Panc1 (cell line): ENCODE measurements around the gene HEMGN. TPM values are rescaled to one million over a fixed set of nuclear protein-coding genes. Genes with fewer than 3 reads are reported as not detected.

Source experiments
- ATAC-seq: fragments of 200-7000 bp; cut with Tn5 transposase; 2 replicates; pipeline ENCODE4 v1.9.1; 2020; ENCODE audit warnings: mild to moderate bottlenecking, moderate library complexity
- BruUV-seq: library from RNA; stranded (reverse); fragments of 400-500 nt; replicated peaks from 2 replicates; lab custom pipeline; 2021; lab: Mats Ljungman, UMichigan
- CTCF ChIA-PET: fragments of 300-600 bp; sonication (Branson Sonifier 250); formaldehyde crosslinking; loops from one replicate; lab custom pipeline; 2022; ENCODE audit warnings: antibody characterized with exemption; lab: Charles Lee
- POLR2A ChIA-PET: fragments of 300-600 bp; sonication (Branson Sonifier 250); formaldehyde crosslinking; loops from one replicate; lab custom pipeline; 2022; ENCODE audit warnings: antibody characterized with exemption; lab: Charles Lee
- DNase-seq: peaks from one replicate; pipeline ENCODE4 v3.0.0-alpha.2; 2010; ENCODE audit warnings: low read depth, low spot score
- H3K27ac ChIP-seq: 2 replicates; pipeline ENCODE4 v1.5.1; 2011; ENCODE audit warnings: mild to moderate bottlenecking, low read length, inconsistent platforms
- H3K27me3 ChIP-seq: fragments of 200-500 bp; sonication (Bioruptor generic); 2 replicates; pipeline ENCODE4 v1.6.0; 2014; ENCODE audit warnings: low read length, inconsistent platforms; ENCODE audit not compliant: control insufficient read depth, insufficient read depth
- H3K36me3 ChIP-seq: fragments of 200-500 bp; sonication (Bioruptor generic); 2 replicates; pipeline ENCODE4 v1.5.1; 2014; ENCODE audit warnings: inconsistent platforms, mild to moderate bottlenecking, low read length, moderate library complexity; ENCODE audit not compliant: control insufficient read depth, insufficient read depth
- H3K4me1 ChIP-seq: 2 replicates; pipeline ENCODE4 v1.5.1; 2011; ENCODE audit warnings: inconsistent platforms, mild to moderate bottlenecking, low read length, moderate library complexity; ENCODE audit not compliant: control insufficient read depth, insufficient read depth
- H3K4me3 ChIP-seq, 2 experiments: 2 replicates each; pipeline ENCODE4 v1.5.1; 2011 to 2012; ENCODE audit warnings: low read depth in 2 of 2, low read length in 2 of 2, mild to moderate bottlenecking in 2 of 2, inconsistent platforms in 1 of 2, moderate library complexity in 1 of 2
- H3K9me3 ChIP-seq: fragments of 200-500 bp; sonication (Bioruptor generic); 2 replicates; pipeline ENCODE4 v1.5.1; 2014; ENCODE audit warnings: low read depth, mild to moderate bottlenecking, inconsistent platforms, low read length, moderate library complexity; ENCODE audit not compliant: control insufficient read depth, insufficient read depth
- POLR2AphosphoS5 ChIP-seq: IDR thresholded peaks from 2 replicates; pipeline ENCODE4 v1.6.1; 2012; ENCODE audit warnings: mild to moderate bottlenecking, low read depth, low read length, moderate library complexity
- SIN3A ChIP-seq: IDR thresholded peaks from 2 replicates; pipeline ENCODE4 v1.6.1; 2012; ENCODE audit warnings: low read depth, mild to moderate bottlenecking, low read length, moderate library complexity, borderline replicate concordance; ENCODE audit not compliant: insufficient read depth
- TCF7L2 ChIP-seq: IDR thresholded peaks from 2 replicates; pipeline ENCODE4 v1.6.1; 2011; ENCODE audit warnings: mild to moderate bottlenecking, low read depth, low read length, inconsistent platforms
- in situ Hi-C: cut with HindIII; loops from 2 replicates; pipeline ENCODE4 v1.10.0; 2016; ENCODE audit warnings: low sequenced_read_pairs, low pct_unique_long_range_greater_than_20kb
- intact Hi-C: fragments of 100-400 bp; cut with micrococcal nuclease; formaldehyde crosslinking; loops from one replicate; pipeline ENCODE4 v1.10.0; 2022; ENCODE audit not compliant: unreplicated experiment
- total RNA-seq: library from RNA; stranded (reverse); gene quantifications from one replicate; pipeline ENCODE4 v1.2.1, GENCODE V29; 2021; ENCODE audit not compliant: unreplicated experiment
- TF ChIP-seq, protein P1 (sequence below), 2 experiments: IDR thresholded peaks; 2 replicates each; pipeline ENCODE4 v1.6.1; 2011 to 2012; ENCODE audit warnings: low read depth in 2 of 2, control low read depth in 1 of 2, low read length in 1 of 2, mild to moderate bottlenecking in 1 of 2, moderate library complexity in 1 of 2; ENCODE audit not compliant: insufficient read depth in 1 of 2
- TF ChIP-seq, protein P2 (sequence below): fragments of 450-650 bp; IDR thresholded peaks from 2 replicates; pipeline ENCODE4 v1.5.1; 2017; ENCODE audit warnings: mild to moderate bottlenecking

The HEMGN gene
- total RNA-seq, 1 experiment from 2014 or later, result not detected

DNA sequence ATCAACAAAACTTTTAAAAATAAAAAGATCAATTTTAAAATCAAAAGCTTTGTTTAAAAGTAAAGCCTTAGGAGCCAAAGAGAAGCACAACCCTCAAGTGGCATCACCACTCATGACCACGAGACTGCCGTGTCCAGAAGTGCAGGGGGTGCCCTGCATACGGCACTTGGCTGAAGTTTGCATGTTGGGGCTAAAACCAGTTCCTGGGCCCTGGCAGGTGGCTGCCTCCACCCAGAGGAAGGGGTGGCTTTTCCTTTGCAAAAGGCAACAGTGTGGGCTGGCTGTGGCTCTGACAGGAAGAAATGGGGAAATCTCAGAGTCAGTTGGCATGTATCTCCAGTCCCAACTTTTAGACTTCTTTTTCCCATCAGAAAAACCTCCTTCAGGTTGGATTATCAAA is 30.9 kb downstream of the HEMGN start:
- intact Hi-C loops (no loop called here), in situ Hi-C loops (no loop called here)
- TF ChIP-seq, protein P1, sequence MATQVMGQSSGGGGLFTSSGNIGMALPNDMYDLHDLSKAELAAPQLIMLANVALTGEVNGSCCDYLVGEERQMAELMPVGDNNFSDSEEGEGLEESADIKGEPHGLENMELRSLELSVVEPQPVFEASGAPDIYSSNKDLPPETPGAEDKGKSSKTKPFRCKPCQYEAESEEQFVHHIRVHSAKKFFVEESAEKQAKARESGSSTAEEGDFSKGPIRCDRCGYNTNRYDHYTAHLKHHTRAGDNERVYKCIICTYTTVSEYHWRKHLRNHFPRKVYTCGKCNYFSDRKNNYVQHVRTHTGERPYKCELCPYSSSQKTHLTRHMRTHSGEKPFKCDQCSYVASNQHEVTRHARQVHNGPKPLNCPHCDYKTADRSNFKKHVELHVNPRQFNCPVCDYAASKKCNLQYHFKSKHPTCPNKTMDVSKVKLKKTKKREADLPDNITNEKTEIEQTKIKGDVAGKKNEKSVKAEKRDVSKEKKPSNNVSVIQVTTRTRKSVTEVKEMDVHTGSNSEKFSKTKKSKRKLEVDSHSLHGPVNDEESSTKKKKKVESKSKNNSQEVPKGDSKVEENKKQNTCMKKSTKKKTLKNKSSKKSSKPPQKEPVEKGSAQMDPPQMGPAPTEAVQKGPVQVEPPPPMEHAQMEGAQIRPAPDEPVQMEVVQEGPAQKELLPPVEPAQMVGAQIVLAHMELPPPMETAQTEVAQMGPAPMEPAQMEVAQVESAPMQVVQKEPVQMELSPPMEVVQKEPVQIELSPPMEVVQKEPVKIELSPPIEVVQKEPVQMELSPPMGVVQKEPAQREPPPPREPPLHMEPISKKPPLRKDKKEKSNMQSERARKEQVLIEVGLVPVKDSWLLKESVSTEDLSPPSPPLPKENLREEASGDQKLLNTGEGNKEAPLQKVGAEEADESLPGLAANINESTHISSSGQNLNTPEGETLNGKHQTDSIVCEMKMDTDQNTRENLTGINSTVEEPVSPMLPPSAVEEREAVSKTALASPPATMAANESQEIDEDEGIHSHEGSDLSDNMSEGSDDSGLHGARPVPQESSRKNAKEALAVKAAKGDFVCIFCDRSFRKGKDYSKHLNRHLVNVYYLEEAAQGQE (IDR thresholded peaks at IDR 0.05; ENCODE audit: insufficient read depth in 1 of 2, low read depth in 2 of 2, low read length in 1 of 2), result no peak
- TF ChIP-seq, protein P2, sequence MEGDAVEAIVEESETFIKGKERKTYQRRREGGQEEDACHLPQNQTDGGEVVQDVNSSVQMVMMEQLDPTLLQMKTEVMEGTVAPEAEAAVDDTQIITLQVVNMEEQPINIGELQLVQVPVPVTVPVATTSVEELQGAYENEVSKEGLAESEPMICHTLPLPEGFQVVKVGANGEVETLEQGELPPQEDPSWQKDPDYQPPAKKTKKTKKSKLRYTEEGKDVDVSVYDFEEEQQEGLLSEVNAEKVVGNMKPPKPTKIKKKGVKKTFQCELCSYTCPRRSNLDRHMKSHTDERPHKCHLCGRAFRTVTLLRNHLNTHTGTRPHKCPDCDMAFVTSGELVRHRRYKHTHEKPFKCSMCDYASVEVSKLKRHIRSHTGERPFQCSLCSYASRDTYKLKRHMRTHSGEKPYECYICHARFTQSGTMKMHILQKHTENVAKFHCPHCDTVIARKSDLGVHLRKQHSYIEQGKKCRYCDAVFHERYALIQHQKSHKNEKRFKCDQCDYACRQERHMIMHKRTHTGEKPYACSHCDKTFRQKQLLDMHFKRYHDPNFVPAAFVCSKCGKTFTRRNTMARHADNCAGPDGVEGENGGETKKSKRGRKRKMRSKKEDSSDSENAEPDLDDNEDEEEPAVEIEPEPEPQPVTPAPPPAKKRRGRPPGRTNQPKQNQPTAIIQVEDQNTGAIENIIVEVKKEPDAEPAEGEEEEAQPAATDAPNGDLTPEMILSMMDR, result no peak
- no peak for TF ChIP-seq TCF7L2
- no peak for TF ChIP-seq SIN3A
- no peak for TF ChIP-seq POLR2AphosphoS5
- H3K36me3 ChIP-seq, result no peaks in the 10 kb centered on the region; the same call in none of the 2 replicates
- H3K27ac ChIP-seq, result no peak overlapping the region
- no TSS peak for BruUV-seq
- no peak overlapping the region for H3K4me3 ChIP-seq
- POLR2A ChIA-PET, result no interaction called here
- no peaks in the 10 kb centered on the region for H3K27me3 ChIP-seq
- no peak for ATAC-seq
- DNase-seq, result no peak
- CTCF ChIA-PET, result no interaction called here
- H3K4me1 ChIP-seq, result no peaks in the 10 kb centered on the region
- H3K9me3 ChIP-seq, result no peaks in the 10 kb centered on the region

DNA sequence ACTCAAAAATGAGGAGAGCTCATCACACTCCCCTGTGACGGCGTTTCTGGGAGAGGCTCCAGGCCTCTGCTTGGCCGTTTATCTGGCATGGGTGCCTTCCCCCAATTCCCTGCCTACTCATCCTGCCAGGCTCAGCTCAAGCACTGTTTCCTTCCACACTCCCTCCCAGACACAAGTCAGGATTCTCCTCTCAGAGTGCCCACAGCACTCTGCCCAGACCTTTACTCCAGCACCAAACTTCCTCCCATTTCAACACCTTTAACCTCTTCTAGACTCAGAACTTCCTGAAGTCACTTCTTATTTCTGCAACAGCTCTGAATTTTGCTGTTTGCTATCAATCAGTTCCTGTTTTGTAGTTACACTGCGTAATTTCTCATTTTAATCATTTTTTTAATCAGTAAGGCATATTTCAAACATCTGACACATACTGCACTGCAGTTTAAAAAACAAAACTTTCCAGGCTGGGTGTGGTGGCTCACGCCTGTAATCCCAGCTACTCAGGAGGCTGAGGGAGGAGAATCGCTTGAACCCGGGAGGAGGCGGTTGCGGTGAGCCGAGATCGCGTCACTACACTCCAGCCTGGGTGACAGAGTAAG is 31.6 kb downstream of the HEMGN start:
- H3K27me3 ChIP-seq, result no peaks in the 10 kb centered on the region
- no peak for ATAC-seq
- CTCF ChIA-PET, result no interaction called here
- intact Hi-C loops, result no loop called here
- TF ChIP-seq SIN3A (no peak), POLR2AphosphoS5 (no peak), TCF7L2 (no peak)
- TF ChIP-seq, protein P1 (IDR thresholded peaks at IDR 0.05; ENCODE audit: insufficient read depth in 1 of 2, low read depth in 2 of 2, low read length in 1 of 2), result no peak
- TF ChIP-seq, protein P2, result no peak
- no peak overlapping the region for H3K4me3 ChIP-seq
- POLR2A ChIA-PET, result no interaction called here
- in situ Hi-C loops, result no loop called here
- H3K4me1 ChIP-seq, result no peaks in the 10 kb centered on the region
- H3K27ac ChIP-seq, result no peak overlapping the region
- no peaks in the 10 kb centered on the region for H3K9me3 ChIP-seq
- no peak for DNase-seq
- BruUV-seq, result no TSS peak
- H3K36me3 ChIP-seq, result no peaks in the 10 kb centered on the region
